Globus pallidus (tissue), 1 donor: ENCODE data around the gene CDKN2A.

Experiments
- DNase-seq: peaks from one replicate; pipeline ENCODE4 v3.0.0-alpha.2; 2015; ENCODE audit warnings: low spot score

Gene CDKN2A

GRCh38 chr9:21993893-21994555 is at the start of gene CDKN2A:
CDKN2A (minus strand) TSS chr9:21994392.
- DNase-seq = no peak

GRCh38 chr9:22043928-22044327 is 49.7 kb upstream of the CDKN2A start:
- DNase-seq = no peak

- no peak for DNase-seq
These were observed 47.6 kb upstream of the CDKN2A start for GRCh38 chr9:22041775-22042174.

GRCh38 chr9:22041344-22041743 is 47.2 kb upstream of the CDKN2A start:
- no peak for DNase-seq

GRCh38 chr9:22040760-22041159 is 46.6 kb upstream of the CDKN2A start:
- DNase-seq = no peak

- DNase-seq = no peak
These were observed 45.1 kb upstream of the CDKN2A start for GRCh38 chr9:22039258-22039657.

- DNase-seq = no peak
These were observed 43.9 kb upstream of the CDKN2A start for GRCh38 chr9:22037954-22038690.

- DNase-seq = no peak
These were observed 42.9 kb upstream of the CDKN2A start for GRCh38 chr9:22036866-22037626.

GRCh38 chr9:22035591-22036011 is 41.4 kb upstream of the CDKN2A start:
- no peak for DNase-seq

GRCh38 chr9:22033012-22033630 is 38.9 kb upstream of the CDKN2A start:
- no peak for DNase-seq

GRCh38 chr9:22031655-22032411 is 37.6 kb upstream of the CDKN2A start:
- no peak for DNase-seq

- no peak for DNase-seq
These were observed 36.0 kb upstream of the CDKN2A start for GRCh38 chr9:22030101-22030598.

- no peak for DNase-seq
These were observed 35.0 kb upstream of the CDKN2A start for GRCh38 chr9:22029231-22029630.

GRCh38 chr9:22028394-22028793 is 34.2 kb upstream of the CDKN2A start:
- DNase-seq = no peak

- DNase-seq = no peak
These were observed 32.5 kb upstream of the CDKN2A start for GRCh38 chr9:22026696-22027095.

GRCh38 chr9:22022396-22022795 is 28.2 kb upstream of the CDKN2A start:
- no peak for DNase-seq

GRCh38 chr9:22010866-22011625 is 16.9 kb upstream of the CDKN2A start:
- DNase-seq = no peak

GRCh38 chr9:22009506-22009867 is 15.3 kb upstream of the CDKN2A start:
- DNase-seq = no peak

GRCh38 chr9:22008717-22009505 is 14.7 kb upstream of the CDKN2A start, which contains the start of gene CDKN2B:
CDKN2B (minus strand) TSS chr9:22009305; CDS start chr9:22008953, 352 bp downstream.
- peak; percentile 92 for DNase-seq

GRCh38 chr9:22008384-22008716 is 14.2 kb upstream of the CDKN2A start:
- no peak for DNase-seq
